Adrenal gland (tissue), 5 donors: Measurements from ENCODE around the gene MGAT1.

ENCODE experiments used
- CTCF ChIP-seq, 6 experiments: fragments of 450-650 bp in 4 of 6; fragments of 200-600 bp in 2 of 6; sonication (generic) in 1 of 6; IDR thresholded peaks; 1 replicate in 5 of 6; 2 replicates in 1 of 6; pipeline versions ENCODE4 v1.5.1 to v1.8.0; 2016 to 2021; ENCODE audit warnings: antibody characterized with exemption in 6 of 6, mild to moderate bottlenecking in 2 of 6, moderate library complexity in 1 of 6
- POLR2A ChIP-seq, 2 donors: fragments of 450-650 bp; IDR thresholded peaks; one replicate each; pipeline ENCODE4 v1.6.1; 2017; ENCODE audit warnings: antibody characterized with exemption in 2 of 2, mild to moderate bottlenecking in 2 of 2, moderate library complexity in 1 of 2
- donor health status: DM: no; HTN: no; CAD: no.

DNA sequence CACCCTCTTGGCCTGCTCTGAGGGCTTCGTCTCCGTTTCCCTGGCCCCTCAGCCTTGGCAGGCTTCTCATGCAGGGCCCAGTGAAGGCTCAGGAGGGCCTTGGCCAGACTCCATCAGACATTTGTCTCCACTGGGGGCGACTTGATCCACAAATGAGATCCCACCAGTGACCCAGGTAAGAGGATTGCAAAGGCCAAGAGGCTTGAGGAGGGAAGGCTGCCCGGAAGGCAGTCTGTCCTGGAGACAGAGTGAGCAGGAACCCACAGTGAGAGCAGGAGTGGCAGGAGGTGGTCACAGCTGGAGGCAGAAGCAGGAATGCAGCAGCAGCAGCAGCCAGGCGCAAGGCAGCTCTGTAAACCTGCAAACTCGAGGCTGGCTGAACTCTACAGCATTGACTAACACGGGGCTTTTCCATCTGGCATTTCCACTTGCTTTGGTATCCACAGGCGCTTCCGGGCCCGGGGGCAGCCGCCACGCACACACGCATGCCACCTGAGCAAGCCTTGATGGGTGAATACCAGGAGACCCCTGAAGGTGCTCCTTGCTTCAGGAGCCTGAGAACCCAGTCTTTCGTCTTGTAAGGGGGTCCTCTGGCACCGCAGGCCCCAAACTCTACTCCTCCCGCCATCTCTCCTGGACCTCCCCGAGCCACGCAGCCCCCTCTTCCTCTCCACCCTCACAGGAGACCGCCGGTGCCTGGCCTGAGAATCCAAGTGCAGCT is 14.7 kb downstream of the MGAT1 start:
- TF ChIP-seq CTCF (IDR thresholded peaks at IDR 0.05) (no peak), POLR2A (IDR thresholded peaks at IDR 0.05) (no peak)
